ENCODE results near the gene MCC.

- no peak for TF ChIP-seq EZH2 (optimal IDR thresholded peaks at IDR 0.05; ENCODE audit: low read depth, low read length)
- TF ChIP-seq EZH2phosphoT487 (IDR thresholded peaks at IDR 0.05; ENCODE audit: low read length) = no peak
- TF ChIP-seq CTCF (IDR thresholded peaks at IDR 0.05; ENCODE audit: low read length) = no peak
These were observed 278.8 kb downstream of the MCC start for GRCh38 chr5:113209498-113209897.

Measured in MM.1S (cell line).